ENCODE measurements around the gene ATF6B. TPM values are rescaled to one million over a fixed set of nuclear protein-coding genes. Genes with fewer than 3 reads are reported as not detected.

ATF6B gene
- total and polyA plus RNA-seq, 2 of the 8 experiments (the other 6 are each of a cell fraction or from before 2014, with no cell fraction given), result 38.1 to 42.2 TPM

DNA sequence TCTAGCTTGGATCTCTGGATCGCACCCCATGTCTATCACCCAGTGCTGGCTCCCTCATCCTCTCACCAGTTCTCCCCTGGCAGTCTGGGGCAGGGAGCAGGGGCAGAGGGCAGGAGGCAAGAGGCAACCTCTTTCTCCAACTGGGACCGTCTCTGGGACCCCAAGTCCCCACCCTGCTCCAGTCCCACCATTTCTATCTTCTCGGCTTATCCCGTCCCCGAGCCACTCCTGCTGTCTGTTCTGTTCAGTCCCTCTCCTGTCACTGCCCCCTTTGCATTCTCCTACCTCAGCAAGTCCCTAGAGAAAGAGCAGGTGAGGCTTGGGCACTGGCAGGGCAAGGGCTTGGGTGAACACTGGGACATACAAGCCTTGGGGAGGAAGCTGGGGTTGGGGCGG, 18.3 kb downstream of the ATF6B start:
- no peak overlapping the region for H3K4me3 ChIP-seq (ENCODE audit: extremely low read depth in 1 of 4, insufficient read depth in 2 of 4, low read depth in 3 of 4, low read length in 4 of 4)
- peaks cover 0 to 11% (median 6%) of the 10 kb centered on the region in 4 experiments; a peak in 5 of 7 replicates for H3K27me3 ChIP-seq (replicated peaks in 1 of 4; ENCODE audit: control insufficient read depth in 3 of 4, extremely low read depth in 1 of 4, insufficient read depth in 3 of 4, low read length in 3 of 4)
- CTCF ChIA-PET (ENCODE audit: partially characterized antibody), result interaction anchor here (1.0 to 6.0 kb wide), 5 partner anchors 9 to 61 kb away, joined by 3 to 49 read pairs (median 5); no protein-coding TSS in a partner anchor
- no peak overlapping the region for H3K4ac ChIP-seq (replicated peaks; ENCODE audit: insufficient read length, low read depth, low read length)
- no peaks in the 10 kb centered on the region for H3K9me3 ChIP-seq (ENCODE audit: insufficient read depth in 2 of 2, low read depth in 1 of 2, low read length in 1 of 2)
- peak overlapping the region; percentile 3 to 4; a peak in 1 of 4 replicates for H3K4me2 ChIP-seq (ENCODE audit: insufficient read depth in 1 of 2, low read depth in 2 of 2, low read length in 2 of 2)
- TF ChIP-seq HDAC6 (IDR thresholded peaks at IDR 0.05; ENCODE audit: low read depth, low read length) (no peak), HDAC2 (IDR thresholded peaks at IDR 0.05; ENCODE audit: borderline replicate concordance in 1 of 2, low read depth in 2 of 2, low read length in 2 of 2) (no peak), GTF2F1 (IDR thresholded peaks at IDR 0.05; ENCODE audit: borderline replicate concordance, low read depth, low read length) (no peak), TAF7 (optimal IDR thresholded peaks at IDR 0.05; ENCODE audit: borderline replicate concordance, low read depth, low read length) (no peak)
- H2BK15ac ChIP-seq (ENCODE audit: low read length), result no peak overlapping the region
- POLR2A ChIA-PET (ENCODE audit: partially characterized antibody), result interaction anchor here (0.6 to 3.1 kb wide), 18 partner anchors 9 to 194 kb away, joined by 3 to 16 read pairs (median 5); partner anchors contain the start of genes ATF6B, DXO and GPSM3
- FAIRE-seq (no peak), DNase-seq (ENCODE audit: low read depth in 1 of 2, low spot score in 2 of 2) (no peak)
- H2BK12ac ChIP-seq (ENCODE audit: low read depth, low read length), result 0 out of 2 replicates have a peak overlapping the region, but pooled peaks have one; percentile 50
- no peaks in the 10 kb centered on the region for H3K79me1 ChIP-seq (ENCODE audit: low read depth, low read length)
- H3K79me2 ChIP-seq (ENCODE audit: control insufficient read depth in 1 of 2, insufficient read depth in 2 of 2, low read length in 2 of 2), result no peaks in the 10 kb centered on the region
- 0 out of 2 replicates have a peak, but pooled peaks cover 2% of the 10 kb centered on the region for H3K23me2 ChIP-seq (ENCODE audit: low read depth, low read length)
- no peak overlapping the region for H3K9ac ChIP-seq (replicated peaks in 1 of 4; ENCODE audit: extremely low read depth in 1 of 4, low read depth in 3 of 4, low read length in 3 of 4)
- peaks cover 2 to 15% (median 9%) of the 10 kb centered on the region in 4 experiments for H3K4me1 ChIP-seq (replicated peaks in 1 of 4; ENCODE audit: control insufficient read depth in 3 of 4, insufficient read depth in 4 of 4, low read length in 3 of 4)
- H2BK120ac ChIP-seq (replicated peaks; ENCODE audit: low read depth, low read length), result no peak overlapping the region
- no peak overlapping the region for H3K18ac ChIP-seq (ENCODE audit: extremely low read depth, low read length)
- no peak overlapping the region for H4K8ac ChIP-seq (ENCODE audit: extremely low read depth, insufficient read depth, low read length)
- H3K27ac ChIP-seq (ENCODE audit: low read depth, low read length), result no peak overlapping the region
- H3K14ac ChIP-seq (ENCODE audit: insufficient read length), result no peak overlapping the region
- WGBS, 2 experiments (ENCODE audit: extremely low coverage in 1 of 2, insufficient coverage in 1 of 2, insufficient read length in 1 of 2, insufficient replicate concordance in 2 of 2, low coverage in 1 of 2, low lambda C conversion rate in 2 of 2, missing lambda C conversion rate in 1 of 2), result 77% methylated on average over 6 of the region's 6 CpGs; no CpG with 5 or more reads in 1 of the 2 experiments
- H2AFZ ChIP-seq (ENCODE audit: low read length), result no peak overlapping the region
- no peak overlapping the region for H3K23ac ChIP-seq (ENCODE audit: insufficient read length)
- H4K5ac ChIP-seq (ENCODE audit: insufficient read length, low read depth, low read length), result no peak overlapping the region
- no peak overlapping the region for H2AK5ac ChIP-seq (ENCODE audit: low read depth, low read length)
- no peak overlapping the region for H3K56ac ChIP-seq (replicated peaks; ENCODE audit: insufficient read length, low read depth, low read length)
- H4K91ac ChIP-seq (replicated peaks; ENCODE audit: insufficient read length, low read length), result no peak overlapping the region
- no peak overlapping the region for H2BK5ac ChIP-seq (ENCODE audit: low read depth, low read length)
- H4K20me1 ChIP-seq (replicated peaks in 1 of 2; ENCODE audit: control insufficient read depth in 1 of 2, insufficient read depth in 2 of 2, low read length in 2 of 2), result peaks cover 3 to 4% of the 10 kb centered on the region in 2 experiments
- no peak overlapping the region for H2BK20ac ChIP-seq (ENCODE audit: low read length)
- H3K36me3 ChIP-seq (ENCODE audit: control insufficient read depth in 2 of 4, insufficient read depth in 4 of 4, low read length in 3 of 4), result no peaks in the 10 kb centered on the region; a peak in 2 of 8 replicates

Measured in H1 (cell line).